K562 (cell line): ENCODE results near the gene SGMS1. TPM values are rescaled to one million over a fixed set of nuclear protein-coding genes. Genes with fewer than 3 reads are reported as not detected.
A peak's percentile ranks its signal among the peaks of the same experiment; 100 is the strongest.

ENCODE experiments used
- ASH1L ChIP-seq: fragments of 450-650 bp; IDR thresholded peaks from 2 replicates; pipeline ENCODE4 v1.6.1; 2018; ENCODE audit warnings: borderline replicate concordance, mild to moderate bottlenecking, low read depth; ENCODE audit not compliant: partially characterized antibody
- CBX5 ChIP-seq: IDR thresholded peaks from 2 replicates; pipeline ENCODE4 v1.6.1; 2014; ENCODE audit warnings: low read depth, borderline replicate concordance
- GMEB1 ChIP-seq: fragments of 250-450 bp; sonication (Bioruptor Pico); IDR thresholded peaks from 2 replicates; pipeline ENCODE4 v1.4.0; 2020; ENCODE audit warnings: mild to moderate bottlenecking
- JUN ChIP-seq, 2 experiments: sonication (generic) in 1 of 2; formaldehyde crosslinking in 1 of 2; IDR thresholded peaks; 2 replicates each; pipeline versions ENCODE4 v1.6.1 to v1.8.0; 2012 to 2022; ENCODE audit warnings: borderline replicate concordance in 2 of 2, mild to moderate bottlenecking in 2 of 2, improper control_type of control experiment in 1 of 2, low read depth in 1 of 2, low read length in 1 of 2, missing genetic modification reagents in 1 of 2
- LARP7 ChIP-seq: fragments of 450-650 bp; IDR thresholded peaks from 2 replicates; pipeline ENCODE4 v1.6.1; 2016
- MYBL2 ChIP-seq, 2 experiments: fragments of 450-650 bp in 1 of 2; sonication (generic) in 1 of 2; formaldehyde crosslinking in 1 of 2; IDR thresholded peaks; 2 replicates each; pipeline versions ENCODE4 v1.6.1 to v1.8.1; 2017 to 2022; ENCODE audit warnings: borderline replicate concordance in 1 of 2, inconsistent platforms in 1 of 2, low read depth in 1 of 2, mild to moderate bottlenecking in 1 of 2, missing genetic modification reagents in 1 of 2, moderate library complexity in 1 of 2
- NCOA6 ChIP-seq: fragments of 450-650 bp; IDR thresholded peaks from 2 replicates; pipeline ENCODE4 v1.6.1; 2017; ENCODE audit warnings: mild to moderate bottlenecking
- NFRKB ChIP-seq: fragments of 450-650 bp; IDR thresholded peaks from 2 replicates; pipeline ENCODE4 v1.6.1; 2016; ENCODE audit warnings: low read depth
- SMARCA4 ChIP-seq: fragments of 450-650 bp; IDR thresholded peaks from 2 replicates; pipeline ENCODE4 v1.6.1; 2016
- TAF9B ChIP-seq: fragments of 450-650 bp; IDR thresholded peaks from 2 replicates; pipeline ENCODE4 v1.6.1; 2018; ENCODE audit warnings: mild to moderate bottlenecking; ENCODE audit not compliant: partially characterized antibody
- THRAP3 ChIP-seq: fragments of 450-650 bp; IDR thresholded peaks from 2 replicates; pipeline ENCODE4 v1.6.1; 2016; ENCODE audit warnings: mild to moderate bottlenecking, inconsistent platforms, borderline replicate concordance
- ZBTB11 ChIP-seq, 3 experiments: fragments of 200-800 bp in 1 of 3; fragments of 250-450 bp in 1 of 3; fragments of 450-650 bp in 1 of 3; sonication (Bioruptor Pico) in 1 of 3; sonication (Bioruptor generic) in 1 of 3; formaldehyde crosslinking in 1 of 3; IDR thresholded peaks; 2 replicates each; pipeline versions ENCODE4 v1.6.1 to v1.8.0; 2016 to 2022; ENCODE audit warnings: mild to moderate bottlenecking in 2 of 3, missing genetic modification characterization in 2 of 3, missing compliant biosample characterization in 1 of 3, moderate library complexity in 1 of 3
- ZNF507 ChIP-seq: conservative IDR thresholded peaks from 2 replicates; pipeline ENCODE4 v1.6.1; 2017; ENCODE audit warnings: missing genetic modification characterization, missing compliant biosample characterization
- ZNF609 ChIP-seq: sonication (generic); formaldehyde crosslinking; IDR thresholded peaks from 2 replicates; pipeline ENCODE4 v1.8.1; 2023; ENCODE audit warnings: missing genetic modification reagents, mild to moderate bottlenecking, borderline replicate concordance
- ZNF695 ChIP-seq: fragments of 450-650 bp; formaldehyde crosslinking; IDR thresholded peaks from 2 replicates; pipeline ENCODE4 v1.4.0; 2020; ENCODE audit warnings: mild to moderate bottlenecking, moderate library complexity
- ZNF778 ChIP-seq: fragments of 450-650 bp; formaldehyde crosslinking; IDR thresholded peaks from 2 replicates; pipeline ENCODE4 v1.4.0; 2020; ENCODE audit warnings: mild to moderate bottlenecking, moderate library complexity
- polyA plus RNA-seq, 8 experiments: library from polyadenylated mRNA; depleted of rRNA in 4 of 8; stranded (reverse) in 5 of 8; unstranded in 3 of 8; fragments of >200 nt; fragmentation: Nextera tagmentation in 2 of 8; fragmentation: Illumina TruSeq in 1 of 8; extraction: Ambion mirVana in 2 of 8; extraction: Trizol in 1 of 8; gene quantifications; 2 replicates each; pipeline versions ENCODE4 v1.2.1 to v1.2.3, GENCODE V29; 2011 to 2014; ENCODE audit warnings: inconsistent platforms in 1 of 8, missing spikeins in 1 of 8
- total RNA-seq, 7 experiments: library from RNA; depleted of rRNA in 6 of 7; stranded (reverse); fragments of >200 nt in 6 of 7; fragmentation: Illumina TruSeq in 2 of 7; extraction: Trizol in 2 of 7; gene quantifications; 2 replicates each; pipeline versions ENCODE4 v1.2.1 to v1.2.3, GENCODE V29; 2011 to 2021; ENCODE audit warnings: low replicate concordance in 1 of 7

SGMS1 gene
- total and polyA plus RNA-seq, 9 of the 15 experiments (the other 6 are each of a cell fraction or from before 2014, with no cell fraction given) = 22.6 to 232 (median 82.2) TPM

GRCh38 chr10:50326757-50327701 lies 296.7 kb downstream of the SGMS1 start (continued):
- no peak for TF ChIP-seq ASH1L
- TF ChIP-seq ZNF507 (tag) = no peak
- TF ChIP-seq ZNF609 (CRISPR knock-in tag) = no peak
- no peak for TF ChIP-seq ZBTB11 (CRISPR knock-in tag; IDR thresholded peaks at IDR 0.05)
- no peak for TF ChIP-seq SMARCA4
- TF ChIP-seq ZNF778 = no peak
- TF ChIP-seq NFRKB = no peak
- no peak for TF ChIP-seq NCOA6
- no peak for TF ChIP-seq ZNF695 (CRISPR knock-in tag)
- TF ChIP-seq THRAP3 = no peak
- TF ChIP-seq JUN (IDR thresholded peaks at IDR 0.05; ENCODE audit: borderline replicate concordance, low read depth, low read length) = peak; percentile 76; the same call in 1 of the 2 replicates
- peak; percentile 38; the same call in 1 of the 2 replicates for TF ChIP-seq JUN (CRISPR knock-in tag; IDR thresholded peaks at IDR 0.05; ENCODE audit: borderline replicate concordance)
- no peak for TF ChIP-seq CBX5
- no peak for TF ChIP-seq LARP7
- TF ChIP-seq GMEB1 (CRISPR knock-in tag) = no peak
- TF ChIP-seq MYBL2 (IDR thresholded peaks at IDR 0.05; ENCODE audit: low read depth) = no peak
- TF ChIP-seq MYBL2 (CRISPR knock-in tag; IDR thresholded peaks at IDR 0.05; ENCODE audit: borderline replicate concordance) = no peak
- TF ChIP-seq TAF9B = no peak
